ENCODE measurements around the gene CD3D.
A peak's percentile ranks its signal among the peaks of the same experiment; 100 is the strongest.

Gene CD3D

GRCh38 chr11:118341261-118341660 is 1.2 kb downstream of the CD3D start:
- no peak for DNase-seq
- intact Hi-C loops (cut with DNase I), result no loop called here

GRCh38 chr11:118340449-118340848 is 2.1 kb downstream of the CD3D start:
- no peak for DNase-seq
- intact Hi-C loops (cut with DNase I), result no loop called here

DNA sequence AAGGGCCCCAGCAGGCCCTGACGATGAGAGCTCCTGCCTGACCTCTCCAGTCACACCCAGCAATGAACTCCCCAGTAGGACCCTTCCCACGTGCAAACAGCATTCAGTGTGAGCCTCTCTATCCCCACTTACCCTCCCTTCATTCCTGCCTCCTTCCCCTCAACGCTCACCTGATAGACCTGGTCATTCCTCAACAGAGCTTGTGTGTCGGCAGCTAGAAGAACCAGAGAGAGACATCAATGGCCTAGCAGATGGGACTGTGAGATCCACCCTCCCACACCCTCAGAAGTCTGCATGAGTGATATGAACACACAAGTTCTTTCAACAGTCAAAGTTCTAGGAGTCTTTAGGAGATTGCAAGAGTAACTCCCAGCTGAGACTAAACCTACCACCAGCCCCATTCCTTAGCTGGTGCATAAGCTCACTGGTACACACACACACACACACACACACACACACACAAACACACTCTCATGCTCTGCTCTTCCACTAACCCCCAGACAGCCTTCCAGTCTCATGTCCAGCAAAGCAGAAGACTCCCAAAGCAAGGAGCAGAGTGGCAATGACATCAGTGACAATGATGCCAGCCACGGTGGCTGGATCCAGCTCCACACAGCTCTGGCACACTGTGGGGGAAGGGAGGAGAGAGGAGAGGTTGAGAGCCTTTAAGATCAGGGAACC is 3.1 kb downstream of the CD3D start:
- DNase-seq, result no peak
- intact Hi-C loops (cut with DNase I), result no loop called here

DNA sequence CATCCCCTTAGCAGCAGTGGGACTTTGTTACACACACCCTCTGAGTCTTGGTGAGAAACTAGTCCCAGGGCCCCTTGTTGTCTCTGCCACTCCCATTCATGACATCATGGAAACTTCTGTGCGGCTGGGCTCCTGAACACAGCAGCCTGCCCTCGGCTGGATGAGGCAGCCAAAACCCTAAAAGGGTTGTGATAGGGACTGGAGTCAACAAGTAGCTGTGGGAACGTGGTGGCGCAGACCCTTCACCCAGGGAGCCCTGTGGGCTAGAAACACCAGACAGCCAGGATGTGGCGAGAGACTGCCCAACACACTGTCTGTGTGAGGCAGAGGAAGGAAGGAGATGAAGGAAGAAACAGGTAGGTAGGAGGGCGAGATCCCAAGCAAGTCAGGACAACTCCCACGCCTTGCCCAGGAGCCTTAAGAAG is 3.9 kb downstream of the CD3D start:
- DNase-seq, result no peak

GRCh38 chr11:118334745-118335144 is 7.8 kb downstream of the CD3D start:
- intact Hi-C loops (cut with DNase I), result no loop called here
- DNase-seq, result no peak

More for the DNA sequence above, 3.9 kb downstream of the CD3D start:
- intact Hi-C loops (cut with DNase I), result no loop called here

- intact Hi-C loops (cut with DNase I), result no loop called here
- DNase-seq, result no peak
Observed at GRCh38 chr11:118328745-118329144, 13.8 kb downstream of the CD3D start.

DNA sequence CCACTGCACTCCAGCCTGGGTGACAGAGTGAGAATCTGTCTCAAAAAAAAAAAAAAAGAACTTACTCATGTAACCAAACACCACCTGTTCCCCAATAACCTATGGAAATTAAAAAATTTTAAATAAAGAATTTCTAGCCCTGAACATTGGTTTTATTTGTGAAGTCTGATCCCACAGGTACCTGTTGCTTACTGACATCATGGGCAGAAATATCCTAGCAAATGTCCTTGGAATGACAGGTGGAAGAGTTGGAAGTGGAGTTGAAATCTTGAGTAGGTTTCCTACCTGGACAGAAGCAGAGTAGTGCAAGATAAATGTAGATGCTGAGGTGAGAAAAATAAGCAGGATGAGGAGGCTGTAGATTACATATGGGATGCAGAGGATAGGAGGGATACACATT is 17.2 kb downstream of the CD3D start:
- DNase-seq, result no peak

GRCh38 chr11:118322721-118323120 is 19.8 kb downstream of the CD3D start:
- DNase-seq, result no peak
- intact Hi-C loops (cut with DNase I), result no loop called here

More for the DNA sequence above, 17.2 kb downstream of the CD3D start:
- intact Hi-C loops (cut with DNase I), result no loop called here

DNA sequence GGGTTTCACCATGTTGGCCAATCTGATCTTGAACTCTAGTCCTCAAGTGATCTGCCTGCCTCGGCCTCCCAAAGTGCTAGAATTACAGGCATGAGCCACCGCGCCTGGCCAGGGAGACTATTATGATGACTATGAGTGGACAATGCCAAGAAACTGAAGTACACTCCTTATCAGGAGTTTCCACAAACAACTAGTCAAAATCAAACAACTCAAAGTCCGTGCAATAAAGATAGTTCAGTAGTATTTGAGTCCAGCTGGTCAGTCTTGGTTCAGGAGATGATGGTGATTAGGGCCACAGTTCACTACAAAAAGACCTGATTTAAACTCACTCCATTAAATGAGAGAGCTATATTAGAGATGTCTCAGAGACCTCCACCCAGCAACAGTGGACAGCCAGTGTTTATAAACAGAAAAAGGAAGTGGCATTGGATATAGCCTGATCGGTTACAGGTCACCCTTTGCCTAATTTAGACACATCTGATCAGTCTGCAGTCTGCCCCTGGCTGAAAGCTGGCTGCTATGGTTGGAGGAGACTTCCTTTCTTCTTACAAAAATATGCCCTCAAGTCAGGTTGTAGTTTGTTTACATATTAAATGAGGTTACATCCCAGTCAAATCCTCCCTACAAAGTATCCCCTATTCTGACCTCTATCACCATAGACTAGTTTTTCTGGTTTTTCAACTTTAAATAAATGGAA is 21.0 kb downstream of the CD3D start:
- intact Hi-C loops (cut with DNase I), result no loop called here
- peak in 1 of 42 donors; percentile 11 for DNase-seq

- DNase-seq, result no peak
- intact Hi-C loops (cut with DNase I), result no loop called here
Observed at GRCh38 chr11:118320515-118320914, 22.0 kb downstream of the CD3D start.

GRCh38 chr11:118319337-118319707 is 23.2 kb downstream of the CD3D start:
- peak in 3 of 42 donors; percentile 15 to 25 (median 23) for DNase-seq
- intact Hi-C loops (cut with DNase I), result no loop called here

DNA sequence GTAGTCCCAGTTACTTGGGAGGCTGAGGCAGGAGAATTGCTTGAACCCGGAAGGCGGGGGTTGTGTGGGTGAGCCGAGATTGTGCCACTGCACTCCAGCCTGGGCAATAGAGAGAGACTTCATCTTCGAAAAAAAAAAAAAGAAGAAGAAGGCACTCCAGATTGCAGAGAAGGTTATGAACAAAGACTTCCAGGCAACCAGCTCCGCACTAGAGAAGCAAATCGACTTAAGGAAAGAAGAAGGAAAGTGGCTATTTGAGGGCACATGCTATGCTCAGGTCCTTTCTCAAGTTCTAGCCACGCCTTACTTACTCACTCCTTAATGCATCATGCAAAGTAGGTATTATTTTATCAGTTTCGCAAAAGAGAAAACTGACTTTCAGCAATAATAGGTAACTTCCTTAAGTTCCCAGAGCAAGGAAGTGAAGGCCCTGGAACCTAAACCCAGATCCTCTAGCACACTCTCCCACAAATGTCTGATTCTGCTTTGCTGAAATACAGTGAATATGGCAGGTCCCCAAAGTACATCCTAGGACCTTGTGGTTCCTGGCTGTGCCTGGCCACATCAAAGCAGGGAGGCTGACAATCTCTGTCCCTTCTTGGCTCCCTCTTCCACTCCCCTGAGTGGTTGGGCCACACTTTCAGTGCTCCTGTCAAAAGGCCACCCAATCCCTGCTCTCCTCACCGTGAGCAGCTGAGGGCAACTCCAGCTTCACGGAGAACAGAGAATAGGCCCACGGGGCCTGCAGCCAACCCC is 23.7 kb downstream of the CD3D start:
- DNase-seq, result no peak
- intact Hi-C loops (cut with DNase I), result no loop called here

DNA sequence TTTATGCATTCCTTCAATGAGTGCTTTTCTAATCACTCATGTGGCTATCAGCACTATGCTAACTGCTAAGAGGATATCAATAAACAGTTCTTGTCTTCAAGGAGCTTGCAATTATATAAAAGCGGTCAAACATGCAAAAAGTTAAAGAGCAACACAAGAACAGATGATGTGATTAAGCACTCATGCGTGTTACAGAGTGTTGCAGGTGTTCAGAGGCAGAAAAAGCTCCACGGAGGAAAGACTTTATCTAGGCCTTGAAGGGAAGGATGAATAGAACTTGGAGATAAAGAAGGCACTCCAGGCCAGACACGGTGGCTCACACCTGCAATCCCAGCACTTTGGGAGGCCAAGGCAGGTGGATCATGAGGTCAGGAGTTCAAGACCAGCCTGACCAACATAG is 24.4 kb downstream of the CD3D start:
- no peak for DNase-seq
- intact Hi-C loops (cut with DNase I), result no loop called here

GRCh38 chr11:118314988-118315411 is 27.5 kb downstream of the CD3D start:
- intact Hi-C loops (cut with DNase I), result no loop called here
- DNase-seq, result no peak

GRCh38 chr11:118313242-118313641 is 29.3 kb downstream of the CD3D start:
- intact Hi-C loops (cut with DNase I), result no loop called here
- no peak for DNase-seq

DNA sequence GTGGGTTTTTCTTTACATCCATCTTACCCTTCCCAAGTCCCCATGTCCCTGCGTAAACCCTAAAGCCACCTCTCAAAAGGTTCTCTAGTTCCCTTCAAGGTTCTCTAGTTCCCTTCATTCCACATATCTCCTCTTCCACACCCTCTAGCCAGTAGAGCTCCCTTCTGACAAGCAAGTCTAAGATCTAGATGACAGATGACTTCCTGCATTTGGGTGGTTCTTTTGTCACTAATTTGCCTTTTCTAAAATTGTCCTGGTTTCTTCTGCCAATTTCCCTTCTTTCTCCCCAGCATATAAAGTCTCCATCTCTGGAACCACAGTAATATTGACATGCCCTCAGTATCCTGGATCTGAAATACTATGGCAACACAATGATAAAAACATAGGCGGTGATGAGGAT is 30.2 kb downstream of the CD3D start:
- intact Hi-C loops (cut with DNase I), result no loop called here
- DNase-seq, result no peak

DNA sequence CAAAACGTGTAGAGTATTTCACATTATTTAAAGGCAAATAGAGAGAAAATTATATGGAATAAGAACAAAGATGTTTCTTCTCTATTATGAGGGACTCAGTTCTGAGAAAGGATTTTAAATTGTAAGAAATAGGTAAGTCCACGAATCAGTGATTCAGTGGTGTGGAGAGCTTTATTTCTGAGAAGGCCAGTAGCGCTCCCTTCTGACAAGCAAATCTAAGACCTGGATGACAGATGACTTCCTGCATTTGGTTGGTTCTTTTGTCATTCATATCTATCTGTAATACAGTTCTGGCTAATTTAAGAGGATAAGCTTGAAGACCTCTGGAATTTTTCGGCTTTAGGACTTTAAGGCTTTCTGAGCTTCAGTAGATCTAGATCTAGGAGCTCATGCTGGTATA is 31.0 kb downstream of the CD3D start:
- no peak for DNase-seq
- intact Hi-C loops (cut with DNase I), result no loop called here

GRCh38 chr11:118310781-118311485 is 31.6 kb downstream of the CD3D start:
- DNase-seq, result no peak
- intact Hi-C loops (cut with DNase I), result no loop called here

DNA sequence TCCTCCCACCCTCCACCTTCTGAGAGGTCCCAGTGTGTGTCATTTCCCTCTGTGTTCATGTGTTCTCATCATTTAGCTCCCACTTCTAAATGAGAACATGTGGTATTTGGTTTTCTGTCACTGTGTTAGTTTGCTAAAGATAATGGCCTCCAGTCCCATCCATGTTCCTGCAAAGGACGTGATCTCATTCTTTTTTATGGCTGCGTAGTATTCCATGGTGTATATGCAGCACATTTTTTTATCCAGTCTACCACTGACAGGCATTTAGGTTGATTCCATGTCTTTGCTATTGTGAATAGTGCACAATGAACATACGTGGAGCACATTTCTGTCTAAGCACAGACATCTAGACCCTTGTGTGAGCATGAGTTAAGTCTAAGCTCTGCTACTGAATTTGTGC is 32.2 kb downstream of the CD3D start:
- intact Hi-C loops (cut with DNase I), result no loop called here
- no peak for DNase-seq
